Measurements from ENCODE around the gene KLHDC9. TPM values are rescaled to one million over a fixed set of nuclear protein-coding genes. Genes with fewer than 3 reads are reported as not detected.

Gene KLHDC9
- total and polyA plus RNA-seq, 9 of the 15 experiments (the other 6 are each of a cell fraction or from before 2014, with no cell fraction given): not detected

GRCh38 chr1:161131523-161132409 is 33.6 kb downstream of the KLHDC9 start (continued):
- TF ChIP-seq CTCFL (IDR thresholded peaks at IDR 0.05; ENCODE audit: borderline replicate concordance, insufficient read depth, low read depth, low read length, poor library complexity, severe bottlenecking) (no peak), E2F3 (CRISPR knock-in tag; IDR thresholded peaks at IDR 0.05) (no peak), TBL1XR1 (IDR thresholded peaks at IDR 0.05; ENCODE audit: low read length in 2 of 2) (no peak), NONO (IDR thresholded peaks at IDR 0.05; ENCODE audit: low read depth in 2 of 2, low read length in 1 of 2) (no peak), KHSRP (IDR thresholded peaks at IDR 0.05) (no peak), STAG1 (CRISPR knock-in tag; IDR thresholded peaks at IDR 0.05; ENCODE audit: borderline replicate concordance) (no peak), ELK3 (CRISPR knock-in tag; IDR thresholded peaks at IDR 0.05) (no peak), HMGN3 (IDR thresholded peaks at IDR 0.05; ENCODE audit: borderline replicate concordance, extremely low read depth, insufficient read length, low read depth, low read length) (no peak), ZNF655 (CRISPR knock-in tag; IDR thresholded peaks at IDR 0.05) (no peak), E2F4 (CRISPR knock-in tag; IDR thresholded peaks at IDR 0.05; ENCODE audit: low read depth) (no peak), LCOR (CRISPR knock-in tag; IDR thresholded peaks at IDR 0.05) (no peak), TGIF2 (CRISPR knock-in tag; IDR thresholded peaks at IDR 0.05) (no peak), RCOR1 (IDR thresholded peaks at IDR 0.05; ENCODE audit: borderline replicate concordance in 1 of 2, low read depth in 2 of 2, low read length in 2 of 2) (no peak), ZNF780A (CRISPR knock-in tag; IDR thresholded peaks at IDR 0.05) (no peak), KLF10 (CRISPR knock-in tag; IDR thresholded peaks at IDR 0.05) (no peak), TCF7L2 (IDR thresholded peaks at IDR 0.05; ENCODE audit: low read depth, low read length) (no peak), SREBF1 (IDR thresholded peaks at IDR 0.05; ENCODE audit: borderline replicate concordance, low read depth, low read length) (no peak), MTA2 (IDR thresholded peaks at IDR 0.05; ENCODE audit: low read depth) (peak; percentile 38; the same call in 1 of the 2 replicates)
- TF ChIP-seq, protein P1, sequence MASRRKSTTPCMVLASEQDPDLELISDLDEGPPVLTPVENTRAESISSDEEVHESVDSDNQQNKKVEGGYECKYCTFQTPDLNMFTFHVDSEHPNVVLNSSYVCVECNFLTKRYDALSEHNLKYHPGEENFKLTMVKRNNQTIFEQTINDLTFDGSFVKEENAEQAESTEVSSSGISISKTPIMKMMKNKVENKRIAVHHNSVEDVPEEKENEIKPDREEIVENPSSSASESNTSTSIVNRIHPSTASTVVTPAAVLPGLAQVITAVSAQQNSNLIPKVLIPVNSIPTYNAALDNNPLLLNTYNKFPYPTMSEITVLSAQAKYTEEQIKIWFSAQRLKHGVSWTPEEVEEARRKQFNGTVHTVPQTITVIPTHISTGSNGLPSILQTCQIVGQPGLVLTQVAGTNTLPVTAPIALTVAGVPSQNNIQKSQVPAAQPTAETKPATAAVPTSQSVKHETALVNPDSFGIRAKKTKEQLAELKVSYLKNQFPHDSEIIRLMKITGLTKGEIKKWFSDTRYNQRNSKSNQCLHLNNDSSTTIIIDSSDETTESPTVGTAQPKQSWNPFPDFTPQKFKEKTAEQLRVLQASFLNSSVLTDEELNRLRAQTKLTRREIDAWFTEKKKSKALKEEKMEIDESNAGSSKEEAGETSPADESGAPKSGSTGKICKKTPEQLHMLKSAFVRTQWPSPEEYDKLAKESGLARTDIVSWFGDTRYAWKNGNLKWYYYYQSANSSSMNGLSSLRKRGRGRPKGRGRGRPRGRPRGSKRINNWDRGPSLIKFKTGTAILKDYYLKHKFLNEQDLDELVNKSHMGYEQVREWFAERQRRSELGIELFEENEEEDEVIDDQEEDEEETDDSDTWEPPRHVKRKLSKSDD (conservative IDR thresholded peaks at IDR 0.05; ENCODE audit: low read length): no peak

Data from K562 (cell line).